GM12892 (cell line): Measurements from ENCODE around the gene CRTC2.

Experiments
- POLR2A ChIP-seq: IDR thresholded peaks from 2 replicates; pipeline ENCODE4 v1.6.1; 2011; ENCODE audit warnings: low read depth, low read length, control low read depth
- POLR2AphosphoS5 ChIP-seq: IDR thresholded peaks from 2 replicates; pipeline ENCODE4 v1.6.1; 2011; ENCODE audit warnings: low read depth, low read length, control low read depth
- TAF1 ChIP-seq: IDR thresholded peaks from 2 replicates; pipeline ENCODE4 v1.6.1; 2011; ENCODE audit warnings: low read depth, mild to moderate bottlenecking, control low read depth, low read length, borderline replicate concordance

GRCh38 chr1:153942766-153943549, 15.5 kb downstream of the CRTC2 start:
- no peak for TF ChIP-seq POLR2A
- no peak for TF ChIP-seq TAF1
- TF ChIP-seq POLR2AphosphoS5 = peak; percentile 41; the same call in 1 of the 2 replicates
